GM06990 (cell line): ENCODE data around the gene TLCD2.
"Not testable (repeated sequence)": the region's sequence is repeated elsewhere in the genome, so short reads cannot be mapped to it uniquely, and the experiment has no call there.

Experiments
- DNase-seq: peaks from one replicate; pipeline ENCODE4 v3.0.0-alpha.2; 2011; ENCODE audit not compliant: insufficient read length; ENCODE audit errors: extremely low read depth
- H3K27me3 ChIP-seq: replicated peaks from 2 replicates; pipeline ENCODE4 v1.6.0; 2011; ENCODE audit warnings: low read length; ENCODE audit not compliant: control insufficient read depth, insufficient read depth
- H3K36me3 ChIP-seq: 2 replicates; pipeline ENCODE4 v1.5.1; 2011; ENCODE audit warnings: low read length; ENCODE audit not compliant: control insufficient read depth, insufficient read depth
- H3K4me3 ChIP-seq: replicated peaks from 2 replicates; pipeline ENCODE4 v1.5.1; 2011; ENCODE audit warnings: low read depth, mild to moderate bottlenecking, control low read depth, low read length
- TF ChIP-seq, protein P1 (sequence below): IDR thresholded peaks from 2 replicates; pipeline ENCODE4 v1.5.1; 2011; ENCODE audit warnings: low read length, control low read depth, mild to moderate bottlenecking, inconsistent platforms; ENCODE audit not compliant: insufficient read depth, poor library complexity, severe bottlenecking

The TLCD2 gene

DNA sequence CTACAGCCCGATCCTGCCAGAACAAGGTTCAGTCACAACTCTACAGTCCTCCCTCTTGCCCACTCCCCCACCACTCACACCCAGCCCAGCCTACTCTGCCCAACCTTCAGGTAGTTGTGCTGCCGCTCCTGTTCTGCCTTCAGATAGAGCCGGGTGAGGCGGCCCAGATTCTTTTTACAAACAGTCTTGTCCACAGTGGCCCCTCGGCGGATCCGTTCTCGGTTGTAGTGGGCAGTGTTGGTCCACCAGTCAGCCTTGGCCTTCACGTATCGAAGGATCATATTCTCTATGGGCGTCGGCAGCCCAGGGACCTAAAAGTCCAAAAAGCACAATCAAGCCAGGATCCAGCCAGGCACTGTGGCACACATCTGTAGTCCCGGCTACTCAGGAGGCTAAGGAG is 33.8 kb downstream of the TLCD2 start:
- H3K36me3 ChIP-seq, result peaks cover 57% of the 10 kb centered on the region
- no peaks in the 10 kb centered on the region for H3K27me3 ChIP-seq
- no peak overlapping the region for H3K4me3 ChIP-seq
- TF ChIP-seq, protein P1, sequence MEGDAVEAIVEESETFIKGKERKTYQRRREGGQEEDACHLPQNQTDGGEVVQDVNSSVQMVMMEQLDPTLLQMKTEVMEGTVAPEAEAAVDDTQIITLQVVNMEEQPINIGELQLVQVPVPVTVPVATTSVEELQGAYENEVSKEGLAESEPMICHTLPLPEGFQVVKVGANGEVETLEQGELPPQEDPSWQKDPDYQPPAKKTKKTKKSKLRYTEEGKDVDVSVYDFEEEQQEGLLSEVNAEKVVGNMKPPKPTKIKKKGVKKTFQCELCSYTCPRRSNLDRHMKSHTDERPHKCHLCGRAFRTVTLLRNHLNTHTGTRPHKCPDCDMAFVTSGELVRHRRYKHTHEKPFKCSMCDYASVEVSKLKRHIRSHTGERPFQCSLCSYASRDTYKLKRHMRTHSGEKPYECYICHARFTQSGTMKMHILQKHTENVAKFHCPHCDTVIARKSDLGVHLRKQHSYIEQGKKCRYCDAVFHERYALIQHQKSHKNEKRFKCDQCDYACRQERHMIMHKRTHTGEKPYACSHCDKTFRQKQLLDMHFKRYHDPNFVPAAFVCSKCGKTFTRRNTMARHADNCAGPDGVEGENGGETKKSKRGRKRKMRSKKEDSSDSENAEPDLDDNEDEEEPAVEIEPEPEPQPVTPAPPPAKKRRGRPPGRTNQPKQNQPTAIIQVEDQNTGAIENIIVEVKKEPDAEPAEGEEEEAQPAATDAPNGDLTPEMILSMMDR, result no peak
- DNase-seq, result no peak

DNA sequence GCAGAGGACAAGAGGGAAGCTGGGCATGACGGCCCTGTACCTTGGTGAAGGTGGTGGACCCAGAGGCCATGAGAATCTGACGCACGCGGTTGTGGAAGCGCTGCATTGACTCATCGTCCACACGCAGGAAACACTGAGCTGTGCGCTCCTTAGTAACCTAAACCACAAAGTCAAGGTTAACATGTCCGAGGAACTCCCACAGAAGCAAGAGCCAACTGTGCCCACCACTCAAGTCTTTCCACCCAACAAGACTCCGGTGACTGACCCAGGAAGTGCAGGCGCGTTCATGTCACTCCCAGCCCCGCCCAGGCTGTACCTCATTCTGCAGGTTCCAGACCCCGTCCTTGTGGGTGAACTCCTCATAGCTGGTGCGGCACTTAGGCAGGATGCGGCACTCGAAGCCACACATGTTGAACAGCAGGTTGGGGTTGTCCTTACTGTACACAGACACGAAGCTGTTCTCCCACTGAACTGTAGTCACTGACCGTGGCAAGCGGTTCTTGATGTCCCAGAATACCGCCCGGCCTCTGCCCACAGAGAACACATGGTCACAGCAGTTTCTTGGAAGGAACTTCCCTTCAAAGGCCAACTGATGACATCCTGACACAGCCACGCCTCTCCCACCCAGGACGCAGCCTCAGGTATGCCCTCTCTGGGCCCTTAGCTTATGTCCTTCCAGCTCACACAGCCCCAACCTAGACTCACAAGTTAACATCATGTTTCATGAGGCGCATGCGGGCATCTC is 37.0 kb downstream of the TLCD2 start:
- Histone ChIP-seq H3K36me3 (peaks cover 44% of the 10 kb centered on the region), H3K27me3 (no peaks in the 10 kb centered on the region), H3K4me3 (no peak overlapping the region)
- TF ChIP-seq, protein P1, result no peak
- no peak for DNase-seq

DNA sequence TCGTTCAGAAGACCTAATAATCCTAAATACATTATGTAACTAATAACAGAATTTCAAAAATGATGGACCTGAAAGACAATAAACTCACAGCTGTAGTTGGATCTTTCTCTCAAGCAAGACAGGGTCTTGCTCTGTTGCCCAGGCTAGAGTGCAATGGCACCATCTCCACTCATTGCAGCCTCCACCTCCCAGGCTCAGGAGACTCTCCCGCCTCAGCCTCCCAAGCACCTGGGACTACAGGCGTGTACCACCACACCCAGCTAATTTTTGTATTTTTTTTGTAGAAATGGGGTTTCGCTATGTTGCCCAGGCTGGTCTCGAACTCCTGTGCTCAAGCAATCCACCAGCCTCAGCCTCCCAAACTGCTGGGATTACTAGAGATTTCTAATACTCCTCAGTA is 46.2 kb downstream of the TLCD2 start:
- H3K27me3 ChIP-seq, DNase-seq, H3K4me3 ChIP-seq: not testable (repeated sequence)
- peaks cover 32% of the 10 kb centered on the region for H3K36me3 ChIP-seq

DNA sequence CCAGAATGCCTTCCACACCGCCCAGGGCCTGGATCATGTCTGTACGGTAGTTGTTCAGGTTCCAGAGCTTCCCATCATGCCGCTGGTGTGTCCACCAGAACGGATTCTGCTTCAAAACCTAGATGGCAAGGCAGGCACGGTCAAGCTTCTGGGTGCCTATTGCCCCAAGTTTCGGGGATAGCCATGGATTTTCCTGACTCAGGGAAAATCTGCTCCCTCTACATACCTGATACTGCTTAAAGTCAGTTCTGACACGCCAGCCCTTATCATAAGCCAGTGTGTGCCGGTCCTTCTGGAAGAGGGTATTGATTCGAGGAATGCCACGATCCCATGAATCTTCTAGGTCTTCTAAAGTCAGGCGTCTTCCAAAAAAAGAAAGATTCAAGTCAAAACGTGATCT is 49.1 kb downstream of the TLCD2 start:
- no peak for DNase-seq
- H3K4me3 ChIP-seq, result no peak overlapping the region
- H3K36me3 ChIP-seq, result peaks cover 39% of the 10 kb centered on the region
- H3K27me3 ChIP-seq, result no peaks in the 10 kb centered on the region
- TF ChIP-seq, protein P1, result no peak

DNA sequence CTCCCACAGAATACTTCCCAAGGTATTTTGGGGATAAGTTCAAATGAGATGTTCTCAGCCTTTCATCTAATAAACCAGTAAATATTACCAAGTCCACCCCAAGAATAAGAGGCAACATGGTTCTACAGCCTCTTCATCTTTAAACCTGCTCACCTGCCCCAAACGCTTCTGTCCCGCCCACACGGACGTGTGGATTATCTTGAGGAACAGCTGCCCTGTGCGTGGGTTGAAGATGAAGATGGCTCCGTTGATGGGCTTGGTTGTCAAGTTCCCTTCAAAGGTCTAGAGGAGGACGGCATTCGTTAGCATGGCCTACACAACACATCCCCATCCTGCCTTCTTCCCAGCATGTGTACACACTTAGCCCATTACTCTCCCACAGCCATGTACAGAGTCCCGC is 52.1 kb downstream of the TLCD2 start:
- TF ChIP-seq, protein P1, result no peak
- Histone ChIP-seq H3K4me3 (no peak overlapping the region), H3K27me3 (no peaks in the 10 kb centered on the region), H3K36me3 (peaks cover 54% of the 10 kb centered on the region)
- DNase-seq, result no peak

DNA sequence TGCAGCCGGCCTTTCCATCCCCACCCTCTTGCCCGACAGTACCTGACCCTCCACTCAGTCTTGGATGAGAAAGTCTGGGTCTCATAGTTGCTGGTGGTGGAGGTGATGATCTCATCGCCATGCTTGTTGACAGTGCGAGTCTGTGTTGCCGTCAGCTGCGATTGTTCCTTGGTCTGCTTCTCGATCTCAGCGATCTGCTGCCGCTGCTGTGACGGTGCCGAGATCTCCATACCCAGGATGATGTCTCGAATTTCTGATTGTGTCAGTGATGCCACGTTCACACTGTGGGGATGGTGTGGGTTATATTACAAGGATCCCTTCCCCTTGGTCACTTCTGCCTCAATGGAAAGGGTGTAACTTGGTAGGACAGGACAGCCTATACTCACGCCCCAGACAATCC is 56.4 kb downstream of the TLCD2 start:
- DNase-seq, result no peak
- no peaks in the 10 kb centered on the region for H3K27me3 ChIP-seq
- peaks cover 47% of the 10 kb centered on the region for H3K36me3 ChIP-seq
- TF ChIP-seq, protein P1, result no peak
- H3K4me3 ChIP-seq, result no peak overlapping the region

DNA sequence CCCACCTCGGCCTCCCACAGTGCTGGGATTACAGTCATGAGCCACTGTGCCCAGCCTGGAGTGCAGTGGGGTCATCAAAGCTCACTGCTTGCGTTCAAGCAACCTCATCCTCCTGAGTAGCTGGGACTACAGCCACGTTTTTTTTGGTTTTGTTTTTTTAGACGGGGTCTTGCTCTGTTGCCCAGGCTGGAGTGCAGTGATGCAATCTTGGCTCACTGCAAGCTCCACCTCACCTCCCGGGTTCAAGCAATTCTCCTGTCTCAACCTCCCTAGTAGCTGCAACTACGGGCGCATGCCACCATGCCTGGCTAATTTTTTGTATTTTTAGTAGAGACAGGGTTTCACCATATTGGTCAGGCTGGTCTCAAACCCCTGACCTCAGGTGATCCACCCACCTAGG is 57.4 kb downstream of the TLCD2 start:
- H3K36me3 ChIP-seq, result peaks cover 40% of the 10 kb centered on the region
- not testable (repeated sequence) for DNase-seq, H3K27me3 ChIP-seq, H3K4me3 ChIP-seq
